H1 (cell line): Measurements from ENCODE around the gene SAT1.

Source experiments
- CHD7 ChIP-seq: fragments of 300-600 bp; sonication (generic); IDR thresholded peaks from 2 replicates; pipeline ENCODE4 v1.7.1; 2012; ENCODE audit warnings: low read length, moderate library complexity, mild to moderate bottlenecking, inconsistent platforms; ENCODE audit not compliant: insufficient replicate concordance
- CREB1 ChIP-seq: IDR thresholded peaks from 2 replicates; pipeline ENCODE4 v1.6.1; 2012; ENCODE audit warnings: inconsistent platforms
- CTCF ChIP-seq, 3 experiments: IDR thresholded peaks; 1 replicate in 2 of 3; 2 replicates in 1 of 3; pipeline versions ENCODE4 v1.5.1 to v1.6.1; 2011; ENCODE audit warnings: low read length in 3 of 3, mild to moderate bottlenecking in 3 of 3, inconsistent platforms in 2 of 3, low read depth in 1 of 3, moderate library complexity in 1 of 3; ENCODE audit not compliant: insufficient read depth in 1 of 3; ENCODE audit errors: control extremely low read depth in 1 of 3
- JUN ChIP-seq: IDR thresholded peaks from 2 replicates; pipeline ENCODE4 v1.6.1; 2011; ENCODE audit warnings: low read depth, mild to moderate bottlenecking, improper control_type of control experiment, low read length
- YY1 ChIP-seq: IDR thresholded peaks from 2 replicates; pipeline ENCODE4 v1.6.1; 2011; ENCODE audit warnings: low read depth, mild to moderate bottlenecking, low read length

- no peak for TF ChIP-seq CTCF (IDR thresholded peaks at IDR 0.05; ENCODE audit: control extremely low read depth in 1 of 3, insufficient read depth in 1 of 3, low read depth in 1 of 3, low read length in 3 of 3)
- no peak for TF ChIP-seq CREB1
- no peak for TF ChIP-seq JUN
- no peak for TF ChIP-seq CHD7
- no peak for TF ChIP-seq YY1
Observed at GRCh38 chrX:23825675-23826074, 42.7 kb downstream of the SAT1 start.
